ENCODE data around the gene GPR183.

The GPR183 gene

GRCh38 chr13:99339736-99340397, 32.7 kb upstream of the GPR183 start:
- in situ Hi-C loops (cut with HindIII; ENCODE audit: low sequenced_read_pairs), result no loop called here

DNA sequence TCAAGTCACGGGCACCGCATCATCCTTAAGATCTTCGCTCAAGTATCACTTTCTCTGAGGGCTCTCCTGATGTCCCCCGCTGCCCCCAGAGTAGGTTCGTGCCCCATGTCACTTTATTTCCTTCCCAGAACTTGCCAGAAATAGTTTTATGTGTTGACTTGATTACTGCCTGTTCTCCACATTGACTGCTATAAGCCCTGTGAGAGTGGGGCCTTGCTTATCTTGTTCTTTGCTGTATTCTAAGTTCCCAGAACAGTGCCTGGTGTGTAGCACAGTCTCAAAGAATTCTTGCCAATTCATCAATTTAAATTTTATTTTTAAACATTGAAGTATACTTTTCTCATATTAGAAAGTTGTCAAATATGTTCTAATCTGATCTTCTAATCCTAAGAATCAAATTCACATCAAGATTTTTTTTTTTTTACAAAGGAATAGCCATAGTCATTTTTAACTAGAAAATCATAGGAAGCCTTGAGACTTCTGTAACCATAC, 32.1 kb upstream of the GPR183 start:
- in situ Hi-C loops (cut with HindIII; ENCODE audit: low sequenced_read_pairs), result no loop called here

DNA sequence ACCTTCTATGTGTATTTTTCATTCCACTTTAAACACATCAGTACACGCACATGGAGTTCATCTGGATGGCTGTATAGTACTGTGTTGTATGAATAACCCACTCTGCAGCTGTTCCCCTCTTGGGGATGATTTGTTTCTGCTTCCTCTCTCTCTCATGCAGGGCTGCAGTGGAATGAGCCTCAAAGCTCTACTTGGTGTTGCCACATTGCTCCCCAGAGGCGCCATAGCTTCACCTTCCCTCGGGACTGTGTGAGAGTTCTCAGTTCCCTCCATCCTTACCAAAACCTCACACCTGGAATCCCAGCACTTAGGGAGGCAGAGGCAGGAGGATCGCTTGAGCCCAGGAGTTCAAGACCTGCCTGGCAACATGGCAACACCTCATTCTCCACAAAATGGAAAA, 28.4 kb upstream of the GPR183 start:
- in situ Hi-C loops (cut with HindIII; ENCODE audit: low sequenced_read_pairs), result no loop called here

- in situ Hi-C loops (cut with HindIII; ENCODE audit: low sequenced_read_pairs), result no loop called here
Observed at GRCh38 chr13:99335087-99335486, 27.9 kb upstream of the GPR183 start.

- in situ Hi-C loops (cut with HindIII; ENCODE audit: low sequenced_read_pairs), result no loop called here
Observed at GRCh38 chr13:99334221-99334620, 27.0 kb upstream of the GPR183 start.

DNA sequence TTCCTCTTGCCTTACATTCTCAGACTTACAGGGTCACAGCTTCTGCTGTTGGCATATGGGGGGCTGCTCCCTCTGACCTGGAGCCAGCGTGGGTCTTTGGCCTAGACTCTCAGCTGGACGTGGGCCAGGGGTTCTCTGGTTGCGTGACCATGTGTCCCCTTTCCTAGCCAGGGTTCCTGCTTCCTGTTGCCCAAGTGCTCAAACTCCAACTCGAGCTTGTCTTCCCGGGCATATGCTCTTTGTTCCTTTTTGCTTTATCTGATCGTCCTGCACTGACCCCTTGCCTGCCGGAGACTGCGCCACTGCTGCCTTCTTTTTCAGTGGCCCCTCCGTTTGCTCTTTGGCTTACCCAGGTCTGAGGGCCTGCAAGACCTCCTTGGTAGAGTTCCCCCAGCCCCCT, 25.3 kb upstream of the GPR183 start:
- in situ Hi-C loops (cut with HindIII; ENCODE audit: low sequenced_read_pairs), result no loop called here

GRCh38 chr13:99331881-99332293, 24.7 kb upstream of the GPR183 start:
- in situ Hi-C loops (cut with HindIII; ENCODE audit: low sequenced_read_pairs), result no loop called here

DNA sequence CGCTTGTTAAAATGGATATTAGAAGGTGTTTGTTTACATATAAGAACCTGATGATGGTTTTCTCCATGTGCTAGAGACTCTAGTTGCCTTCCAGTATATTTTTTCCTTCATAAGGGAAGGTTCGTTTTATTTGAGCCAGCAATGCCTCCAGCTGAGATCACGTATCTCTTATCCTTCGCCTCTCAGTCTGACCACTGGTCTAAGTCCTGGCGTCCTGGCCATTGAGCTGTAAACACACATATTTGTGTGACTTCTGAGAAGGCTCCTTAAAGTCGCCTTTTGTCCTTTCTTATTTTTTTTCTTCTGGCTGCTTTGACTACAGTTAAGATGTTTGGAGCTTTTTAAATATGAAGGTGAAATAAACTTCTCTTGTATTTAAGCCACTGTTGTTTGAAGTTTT, 23.7 kb upstream of the GPR183 start:
- in situ Hi-C loops (cut with HindIII; ENCODE audit: low sequenced_read_pairs), result no loop called here

GRCh38 chr13:99329477-99329876, 22.3 kb upstream of the GPR183 start:
- in situ Hi-C loops (cut with HindIII; ENCODE audit: low sequenced_read_pairs), result no loop called here

GRCh38 chr13:99327761-99328160, 20.6 kb upstream of the GPR183 start:
- in situ Hi-C loops (cut with HindIII; ENCODE audit: low sequenced_read_pairs), result no loop called here

DNA sequence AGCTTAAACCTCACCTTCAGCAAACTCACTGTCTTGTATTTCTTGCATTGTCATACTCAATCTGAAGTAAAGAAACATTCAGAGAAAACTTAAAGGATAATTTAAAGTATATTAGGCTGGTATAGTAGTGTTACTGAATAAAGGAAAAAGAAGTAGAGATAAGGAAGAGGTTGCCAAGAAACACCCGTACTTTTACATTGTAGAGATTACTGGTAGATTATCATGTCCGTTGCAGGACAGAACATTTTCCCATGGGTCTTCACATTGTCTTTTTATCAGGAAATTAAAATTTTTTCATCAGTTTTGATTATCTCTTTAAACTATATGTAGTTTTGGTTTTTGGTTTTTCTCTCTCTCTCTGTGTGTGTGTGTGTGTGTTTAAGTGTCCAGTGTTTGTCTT, 19.9 kb upstream of the GPR183 start:
- in situ Hi-C loops (cut with HindIII; ENCODE audit: low sequenced_read_pairs), result no loop called here

- in situ Hi-C loops (cut with HindIII; ENCODE audit: low sequenced_read_pairs), result no loop called here
Observed at GRCh38 chr13:99326012-99326411, 18.8 kb upstream of the GPR183 start.

DNA sequence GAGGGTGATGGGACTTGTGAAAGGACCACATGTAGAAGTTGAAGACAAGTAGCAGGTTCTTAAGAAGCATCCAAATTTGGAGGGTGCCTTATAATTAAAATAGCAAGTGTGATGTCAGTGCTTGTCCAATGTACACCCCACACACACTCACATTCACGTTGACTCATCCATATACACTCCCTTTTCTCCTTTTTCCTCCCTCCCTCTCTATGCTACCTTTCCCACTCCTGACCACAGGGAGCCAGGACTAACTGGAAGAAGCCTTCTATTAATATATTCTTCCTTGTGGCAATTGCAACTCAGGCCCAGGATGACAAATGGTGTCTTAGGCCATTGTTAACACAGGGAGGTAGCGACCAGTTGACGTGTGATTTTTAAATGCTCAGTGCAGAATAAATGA, 16.3 kb upstream of the GPR183 start:
- in situ Hi-C loops (cut with HindIII; ENCODE audit: low sequenced_read_pairs), result no loop called here

DNA sequence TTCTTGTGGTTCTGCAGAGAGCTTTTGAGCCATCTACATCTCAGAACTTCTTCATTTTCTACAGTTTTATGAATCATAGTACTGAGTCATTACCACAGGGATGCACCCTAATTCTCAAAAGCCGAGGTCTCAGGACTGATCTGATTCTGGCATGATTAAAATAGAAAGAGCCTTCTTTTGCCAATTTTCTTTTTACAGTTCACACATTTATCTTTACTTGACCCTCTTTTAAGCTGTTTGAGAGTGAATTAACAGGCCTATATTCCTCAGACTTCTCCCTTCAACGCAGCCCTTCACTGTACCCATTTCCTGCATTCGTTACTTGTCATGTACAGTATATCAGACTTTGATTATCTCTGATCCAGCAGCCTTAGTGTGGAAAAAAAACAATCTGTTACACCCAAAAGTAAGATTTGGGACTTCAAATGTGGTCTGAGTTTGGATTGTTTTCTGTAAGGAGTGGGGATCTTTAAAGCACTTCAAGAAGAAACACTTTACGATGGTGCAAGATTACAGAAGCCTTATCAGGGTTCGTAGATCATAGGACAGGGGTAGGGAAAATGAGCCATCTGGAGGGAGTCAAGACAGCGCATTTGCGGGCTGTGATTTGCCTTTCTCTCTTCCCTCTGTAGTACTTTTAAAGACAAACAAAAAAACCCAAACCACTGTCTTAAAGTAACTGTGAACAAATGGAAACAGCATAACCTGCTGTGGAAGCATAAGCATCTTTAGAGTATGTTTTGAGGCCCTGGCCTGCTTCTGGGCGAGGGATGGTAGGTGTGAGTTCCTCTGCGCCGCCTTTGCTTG, 15.3 kb upstream of the GPR183 start:
- in situ Hi-C loops (cut with HindIII; ENCODE audit: low sequenced_read_pairs), result no loop called here

DNA sequence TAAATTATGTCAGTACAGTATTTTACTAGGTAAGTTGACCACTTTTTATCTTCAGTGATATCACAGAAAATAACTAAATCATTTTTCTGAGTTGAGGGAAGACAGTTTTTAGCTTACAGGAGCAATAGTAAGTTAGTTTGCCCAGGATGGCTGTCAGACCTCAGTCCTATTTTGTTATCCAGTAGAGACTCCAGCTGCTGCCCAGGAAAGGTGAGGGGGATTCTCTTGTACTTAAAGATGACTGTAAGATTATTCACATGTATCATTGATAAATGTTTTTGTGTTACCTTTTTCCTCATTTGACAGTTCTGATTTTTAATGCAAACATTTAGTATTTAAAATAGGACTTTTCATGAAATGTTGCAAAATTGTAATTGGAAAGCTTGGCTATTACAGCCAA, 14.5 kb upstream of the GPR183 start:
- in situ Hi-C loops (cut with HindIII; ENCODE audit: low sequenced_read_pairs), result no loop called here

DNA sequence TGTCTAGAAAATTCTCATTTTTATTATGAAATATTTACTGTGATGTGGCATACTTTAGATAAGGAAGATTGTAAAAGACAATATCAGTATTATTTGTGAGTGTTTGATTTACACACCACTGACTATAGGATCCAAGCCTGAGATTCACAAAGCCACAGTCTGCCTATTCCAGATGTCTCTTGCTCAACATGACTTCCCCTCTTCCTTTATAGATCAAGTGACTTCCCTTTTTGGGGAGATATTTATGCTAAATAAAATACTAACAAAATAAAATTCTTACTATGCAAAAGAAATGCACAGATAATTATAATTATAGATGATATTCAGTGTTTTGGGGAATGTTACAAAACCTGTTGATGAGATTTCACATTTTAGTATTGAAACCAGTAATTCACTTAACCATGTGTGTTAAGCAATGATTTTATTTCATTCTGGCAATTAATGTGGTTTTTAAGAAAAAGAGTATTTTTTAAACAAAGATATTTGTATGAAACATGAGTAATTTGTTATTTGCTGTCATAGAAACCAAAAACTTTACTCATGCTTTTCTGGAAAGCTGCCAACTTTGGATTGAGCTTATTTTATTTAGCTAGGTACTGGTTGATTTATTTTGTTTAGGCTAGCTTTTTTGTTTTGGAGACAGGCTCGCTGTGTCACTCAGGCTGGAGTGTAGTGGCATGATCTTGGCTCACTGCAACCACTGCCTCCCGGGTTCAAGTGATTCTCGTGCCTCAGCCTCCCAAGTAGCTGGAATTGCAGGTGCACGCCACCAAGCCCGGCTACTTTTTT, 13.7 kb upstream of the GPR183 start:
- in situ Hi-C loops (cut with HindIII; ENCODE audit: low sequenced_read_pairs), result no loop called here

GRCh38 chr13:99316657-99317256, 9.6 kb upstream of the GPR183 start:
- in situ Hi-C loops (cut with HindIII; ENCODE audit: low sequenced_read_pairs), result no loop called here

DNA sequence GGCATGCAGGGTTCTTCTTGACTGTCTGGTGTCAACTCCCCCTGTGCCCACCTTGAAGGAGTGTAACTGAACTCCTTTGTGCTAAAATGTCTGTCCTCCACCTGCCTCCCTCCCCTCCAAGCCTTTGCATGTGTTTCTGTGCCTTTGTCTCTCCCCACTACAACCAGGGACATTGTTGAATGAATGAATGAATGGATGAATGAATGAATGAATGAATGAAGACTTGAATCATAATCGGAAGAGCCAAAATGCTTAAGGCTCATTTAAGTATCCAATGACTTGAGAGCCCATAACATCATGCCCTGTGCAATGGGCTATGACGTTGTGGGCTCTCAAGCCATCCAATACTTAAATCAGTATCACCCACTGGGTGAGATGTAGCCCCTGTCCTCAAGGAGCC, 9.0 kb upstream of the GPR183 start:
- in situ Hi-C loops (cut with HindIII; ENCODE audit: low sequenced_read_pairs), result no loop called here

DNA sequence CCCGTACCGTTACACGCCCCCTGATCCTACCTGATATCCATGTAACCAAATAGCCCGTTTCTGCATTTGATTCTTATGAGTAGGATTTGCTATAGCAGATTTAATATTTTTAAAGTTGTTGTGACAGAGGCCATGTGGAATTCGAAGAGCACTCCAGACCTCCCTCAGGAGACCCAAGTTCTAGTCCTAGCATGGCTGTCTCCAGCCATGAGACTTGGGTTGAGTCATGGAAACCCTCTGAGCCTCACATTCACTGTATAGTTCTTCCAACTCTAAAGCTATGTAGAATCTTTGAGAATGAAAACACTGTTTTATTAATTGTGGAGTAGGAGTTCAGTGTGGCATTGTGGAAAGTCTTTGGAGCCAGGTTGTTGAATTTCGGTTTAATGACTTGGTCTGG, 8.0 kb upstream of the GPR183 start:
- in situ Hi-C loops (cut with HindIII; ENCODE audit: low sequenced_read_pairs), result no loop called here

DNA sequence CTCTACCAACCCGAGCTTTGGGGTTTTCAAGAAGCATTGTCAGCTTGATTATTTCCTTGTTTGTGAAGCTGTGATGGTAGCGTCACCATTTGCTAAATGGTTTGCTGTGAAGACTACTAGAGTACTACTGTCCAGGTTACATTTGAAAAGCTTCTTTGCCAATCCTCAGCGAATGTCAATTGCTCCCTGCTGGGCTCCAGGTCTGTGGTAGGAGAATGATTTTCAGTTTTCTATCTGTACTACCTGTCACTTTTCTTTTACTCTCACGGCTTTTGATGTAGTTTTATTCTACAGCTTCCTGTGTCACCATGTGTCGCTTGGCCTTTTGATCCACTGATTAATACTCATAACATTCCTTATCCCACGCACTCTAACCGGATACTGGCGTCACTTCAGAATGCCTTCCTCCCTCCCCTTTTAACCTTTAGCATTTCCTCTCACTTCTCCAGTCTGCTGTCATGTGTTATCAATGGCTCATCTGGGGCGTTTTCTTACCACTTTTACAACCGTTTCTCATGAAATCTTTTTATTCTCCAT, 7.5 kb upstream of the GPR183 start:
- in situ Hi-C loops (cut with HindIII; ENCODE audit: low sequenced_read_pairs), result no loop called here

- in situ Hi-C loops (cut with HindIII; ENCODE audit: low sequenced_read_pairs), result no loop called here
Observed at GRCh38 chr13:99313941-99314340, 6.7 kb upstream of the GPR183 start.

All from DLD1 (cell line).